Fibroblast of skin of right biceps (primary cell): Measurements from ENCODE around the gene CHN2.

Experiments used
- DNase-seq: peaks from one replicate; pipeline ENCODE4 v3.0.0-alpha.2; 2013

The CHN2 gene

DNA sequence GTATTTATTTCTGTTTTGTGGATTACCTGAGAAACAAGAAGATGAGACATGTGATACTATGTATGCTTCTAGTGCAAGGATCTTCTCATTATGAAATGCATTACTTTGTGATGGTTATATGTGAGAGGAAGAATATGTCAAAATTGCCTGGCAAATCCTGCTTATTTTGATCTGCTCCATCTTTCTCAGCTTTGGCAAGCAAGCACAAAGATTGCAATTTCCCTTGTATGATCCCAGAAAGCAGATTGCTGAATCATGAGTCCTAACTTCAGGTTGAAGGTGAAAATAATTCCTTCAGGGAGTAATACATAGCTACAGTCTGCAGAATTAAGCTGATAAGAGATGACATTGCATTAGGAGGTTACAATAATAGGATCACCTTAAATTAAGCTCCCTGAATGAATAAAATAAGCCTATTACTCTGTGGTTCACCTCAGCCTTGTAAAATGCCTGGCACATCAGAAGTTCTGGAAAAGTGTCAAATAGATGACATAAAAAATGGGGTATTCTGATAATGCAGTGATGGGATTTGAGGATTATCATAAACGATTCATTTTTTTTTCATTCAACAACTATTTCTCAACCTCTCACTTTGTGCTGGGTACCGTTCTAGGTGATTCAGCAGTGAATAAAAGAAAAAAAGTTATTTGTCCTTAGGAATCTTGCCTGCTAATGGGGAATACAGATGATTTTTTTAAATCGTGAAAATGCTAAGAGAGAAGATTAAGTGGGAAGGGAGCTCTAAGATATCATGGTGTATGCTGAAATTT, 120.7 kb downstream of the CHN2 start:
- DNase-seq = no peak

- no peak for DNase-seq
Observed at GRCh38 chr7:29315892-29316270, 121.3 kb downstream of the CHN2 start.

DNA sequence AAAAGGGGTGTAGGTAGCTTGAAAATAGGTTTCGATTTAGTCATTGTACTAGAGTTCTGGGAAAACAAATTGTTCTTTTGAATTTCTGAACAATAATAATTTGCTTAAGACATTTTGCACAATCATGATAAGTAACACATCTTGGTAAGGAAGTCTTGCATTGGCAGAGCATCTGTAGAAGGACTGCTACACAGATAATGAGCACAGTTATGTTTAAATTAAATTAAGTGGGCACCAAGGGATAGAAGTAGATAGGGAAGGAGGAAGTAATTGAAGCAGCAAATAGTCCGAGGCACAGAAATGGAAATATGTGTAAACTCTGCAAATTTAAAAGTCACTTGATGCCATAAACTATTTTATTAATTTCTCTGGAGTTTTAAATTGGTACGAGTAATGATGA, 122.4 kb downstream of the CHN2 start:
- no peak for DNase-seq

- DNase-seq = no peak
Observed at GRCh38 chr7:29318853-29319718, 124.5 kb downstream of the CHN2 start.

GRCh38 chr7:29319719-29320521, 125.3 kb downstream of the CHN2 start:
- DNase-seq = peak; percentile 28

DNA sequence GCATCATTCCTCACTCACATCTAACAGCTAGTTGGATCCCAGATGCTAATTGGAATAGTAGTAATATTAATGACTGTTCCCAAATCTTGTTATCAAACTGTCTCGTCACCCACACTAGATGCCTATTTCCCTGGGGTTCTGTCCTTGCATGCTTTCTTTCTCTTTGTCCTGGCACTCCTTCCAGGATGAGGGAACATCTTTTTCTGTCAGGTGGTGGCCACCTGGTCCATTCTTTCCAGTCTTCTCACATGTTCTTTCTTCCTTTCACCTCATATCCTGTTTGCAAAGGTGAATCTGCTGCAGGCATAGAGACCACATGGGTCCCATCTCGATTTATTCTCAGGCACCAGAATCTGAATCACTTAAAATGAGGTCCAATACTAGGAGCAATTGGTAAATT, 126.0 kb downstream of the CHN2 start:
- DNase-seq = no peak

DNA sequence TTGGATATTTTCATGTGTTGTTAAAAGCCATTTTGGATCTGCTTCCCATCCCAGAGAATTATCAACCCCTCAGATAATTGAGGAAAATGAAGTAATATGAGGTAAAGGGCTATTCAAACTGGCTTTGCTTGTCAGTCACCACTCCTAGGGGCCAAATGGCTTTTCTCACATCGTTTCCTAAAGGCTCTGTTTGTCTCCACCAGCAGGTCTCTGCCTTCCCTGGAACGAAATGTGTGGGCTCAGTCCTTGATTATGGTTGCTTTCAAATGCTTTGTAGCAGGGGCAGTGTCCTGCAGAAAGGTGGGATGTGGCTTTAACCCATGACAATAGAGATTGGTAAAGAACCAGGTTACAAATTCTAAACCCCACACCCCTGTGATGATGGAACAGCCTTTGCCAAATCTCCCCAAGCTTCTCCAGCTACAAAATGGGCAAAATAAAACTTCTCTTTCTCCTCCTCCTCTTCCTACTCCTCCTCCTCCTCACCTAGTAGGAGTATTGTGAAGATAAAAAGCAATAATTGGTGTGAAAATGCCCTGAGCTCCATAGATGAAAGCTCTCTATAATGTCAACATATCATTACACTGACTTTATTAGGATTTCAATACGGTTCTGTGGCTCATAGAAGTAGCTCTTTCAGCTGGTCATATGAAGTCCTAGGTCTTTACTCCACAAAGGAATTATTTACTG, 127.6 kb downstream of the CHN2 start:
- no peak for DNase-seq

GRCh38 chr7:29325476-29325875, 130.9 kb downstream of the CHN2 start:
- no peak for DNase-seq

- DNase-seq = no peak
Observed at GRCh38 chr7:29326864-29327263, 132.3 kb downstream of the CHN2 start.

DNA sequence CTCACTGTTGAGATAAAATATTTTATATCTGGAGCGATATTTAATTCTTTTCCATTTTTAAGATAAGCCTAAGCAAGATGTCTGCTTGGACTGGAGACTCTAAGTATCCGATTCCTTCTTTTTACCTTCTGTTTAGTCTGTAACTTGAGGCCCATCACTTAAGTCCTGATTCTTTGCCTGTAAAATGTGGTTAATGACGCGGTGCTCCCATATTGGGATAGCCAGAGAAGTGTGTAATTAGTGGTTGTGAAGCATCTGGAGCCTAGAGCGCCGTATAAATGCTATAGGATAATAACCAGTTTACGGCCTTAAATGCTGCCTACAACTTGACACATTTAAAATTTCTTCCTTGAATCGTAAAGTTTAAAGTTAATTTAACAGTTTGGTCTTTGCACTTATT, 132.9 kb downstream of the CHN2 start:
- no peak for DNase-seq

DNA sequence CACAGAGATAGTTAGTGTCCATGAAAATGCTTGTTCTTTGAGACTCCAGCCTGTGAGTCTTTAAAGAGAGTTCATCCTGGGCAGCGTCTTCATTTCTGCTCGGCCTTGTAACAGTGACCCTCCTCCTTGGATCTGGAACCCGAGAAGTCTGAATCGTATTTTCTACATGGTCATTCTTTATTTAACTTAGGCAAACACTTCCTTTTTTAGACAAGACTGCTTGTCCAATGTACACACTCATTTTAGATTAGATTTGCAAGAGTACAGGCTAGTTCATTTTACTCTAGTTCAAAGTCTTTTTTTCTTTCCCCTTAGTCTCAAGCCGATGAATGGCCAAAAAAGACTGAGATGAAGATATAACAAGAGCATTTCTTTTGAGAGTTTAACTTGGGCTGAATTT, 133.5 kb downstream of the CHN2 start:
- DNase-seq = no peak

- DNase-seq = peak; percentile 57
Observed at GRCh38 chr7:29328811-29329210, 134.2 kb downstream of the CHN2 start.

GRCh38 chr7:29329686-29330085, 135.1 kb downstream of the CHN2 start:
- DNase-seq = no peak

GRCh38 chr7:29330136-29330535, 135.6 kb downstream of the CHN2 start:
- DNase-seq = no peak

GRCh38 chr7:29331163-29331562, 136.6 kb downstream of the CHN2 start:
- DNase-seq = no peak

- no peak for DNase-seq
Observed at GRCh38 chr7:29332042-29332811, 137.7 kb downstream of the CHN2 start.

DNA sequence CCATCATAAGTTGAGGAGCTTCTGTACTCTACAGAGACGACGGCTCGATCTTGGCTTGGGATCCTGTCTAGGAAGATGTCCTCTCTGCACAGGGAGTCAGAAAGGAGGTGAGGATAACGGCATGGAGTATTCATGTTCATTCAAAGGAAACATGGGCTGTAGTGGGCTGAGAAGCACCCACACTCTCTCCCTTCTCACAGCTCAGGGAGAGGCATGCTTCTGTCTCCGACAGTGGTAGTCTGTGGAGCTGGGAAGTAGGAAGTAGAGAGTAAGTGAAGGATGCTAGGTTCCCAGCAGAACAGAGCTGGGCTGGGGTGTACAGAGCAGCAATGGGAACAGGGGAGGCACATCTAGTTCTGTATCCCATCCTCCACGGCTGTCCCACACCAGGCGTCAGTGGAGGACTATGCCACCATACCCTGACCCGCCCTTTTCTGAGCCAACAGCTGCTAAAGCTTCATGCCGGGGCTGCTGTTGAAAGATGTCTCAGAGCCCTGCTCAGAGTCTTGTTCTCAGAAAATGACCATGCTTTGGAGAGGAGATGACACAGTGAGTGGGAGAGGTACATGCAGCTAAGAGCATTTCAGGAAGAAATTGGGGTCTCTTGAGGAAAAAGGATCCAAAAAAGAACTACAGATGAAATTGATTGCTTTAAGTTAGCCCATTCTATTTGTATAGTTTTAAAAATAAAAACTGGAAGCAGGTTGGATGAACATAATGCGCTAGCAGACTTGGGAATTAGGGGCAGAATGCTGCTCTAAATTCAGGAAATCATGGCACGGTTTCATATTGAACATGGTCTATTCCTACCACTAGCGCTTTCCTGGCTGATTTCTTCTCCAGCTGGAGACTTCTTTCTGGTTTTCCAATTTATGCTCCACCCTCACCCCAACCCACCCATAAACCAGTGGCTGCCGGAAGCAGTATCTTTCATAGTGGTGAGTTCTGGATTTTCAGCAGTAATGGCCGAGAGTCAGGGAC, 138.6 kb downstream of the CHN2 start:
- DNase-seq = no peak

GRCh38 chr7:29335188-29336083, 140.9 kb downstream of the CHN2 start:
- DNase-seq = no peak

DNA sequence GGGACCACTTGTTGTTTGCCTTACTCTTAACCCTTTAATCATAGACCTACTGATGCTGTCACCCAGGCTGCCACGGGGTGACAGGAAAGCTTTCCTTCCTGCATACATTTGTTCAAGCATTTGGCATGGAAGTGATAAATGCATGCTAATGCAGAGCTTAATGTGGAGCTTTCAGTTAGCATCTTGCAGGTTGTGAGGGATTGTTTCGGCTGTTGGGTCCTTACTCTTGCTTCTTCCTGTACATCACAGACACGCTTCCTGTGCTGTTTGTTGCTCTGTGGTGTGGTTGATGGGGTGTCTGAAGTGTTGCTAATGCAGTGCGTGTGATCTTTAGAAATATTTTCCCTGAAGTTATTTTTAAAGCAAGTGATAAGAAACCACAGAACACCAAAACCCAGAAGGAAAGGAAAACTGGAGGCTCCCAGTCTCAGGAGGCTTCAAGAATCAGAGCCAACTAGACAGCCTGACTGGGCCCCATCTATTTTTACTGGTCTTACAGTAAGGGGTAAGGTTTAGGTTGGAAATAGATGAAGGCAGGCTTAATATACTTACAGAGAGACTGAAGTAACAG, 143.1 kb downstream of the CHN2 start:
- peak; percentile 32 for DNase-seq
